CD4-positive, alpha-beta T cell treated with Interleukin-17A for 1 hour (primary cell): ENCODE data around the gene FBXW2.

Source experiments
- DNase-seq: peaks from one replicate; pipeline ENCODE4 v3.0.0-alpha.2; 2020

The FBXW2 gene

GRCh38 chr9:120741191-120741590, 52.0 kb downstream of the FBXW2 start:
- no peak for DNase-seq

DNA sequence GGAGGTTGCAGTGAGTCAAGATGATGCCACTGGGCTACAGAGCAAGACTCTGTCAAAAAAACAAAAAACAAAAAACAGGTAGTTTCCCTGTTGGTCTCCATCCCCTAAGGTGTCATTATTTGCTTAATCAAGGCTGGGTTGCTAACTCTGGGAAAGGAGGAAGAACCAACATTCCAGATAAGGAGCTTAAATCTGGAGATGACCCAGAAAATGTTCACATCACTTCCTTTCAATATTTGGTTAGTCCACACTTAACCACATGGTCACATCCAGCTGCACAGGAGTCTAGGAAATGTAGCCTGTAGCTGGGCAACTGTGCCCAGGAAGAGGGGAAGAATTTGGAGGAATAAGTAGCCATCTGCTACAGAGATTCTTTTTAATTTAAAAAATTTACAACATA, 53.1 kb downstream of the FBXW2 start:
- no peak for DNase-seq

GRCh38 chr9:120737416-120738165, 55.6 kb downstream of the FBXW2 start:
- DNase-seq, result no peak

GRCh38 chr9:120736881-120737280, 56.3 kb downstream of the FBXW2 start:
- DNase-seq, result no peak

GRCh38 chr9:120735415-120736126, 57.6 kb downstream of the FBXW2 start:
- DNase-seq, result peak; percentile 13

- DNase-seq, result no peak
These were observed 58.4 kb downstream of the FBXW2 start for GRCh38 chr9:120734607-120735410.

GRCh38 chr9:120733190-120733589, 60.0 kb downstream of the FBXW2 start:
- no peak for DNase-seq

- no peak for DNase-seq
These were observed 62.3 kb downstream of the FBXW2 start for GRCh38 chr9:120730654-120731514.

- DNase-seq, result no peak
These were observed 63.4 kb downstream of the FBXW2 start for GRCh38 chr9:120729791-120730241.

- no peak for DNase-seq
These were observed 66.7 kb downstream of the FBXW2 start for GRCh38 chr9:120726484-120726883.

GRCh38 chr9:120725907-120726306, 67.3 kb downstream of the FBXW2 start:
- DNase-seq, result no peak

GRCh38 chr9:120724757-120725400, 68.3 kb downstream of the FBXW2 start:
- no peak for DNase-seq

GRCh38 chr9:120723565-120723964, 69.7 kb downstream of the FBXW2 start:
- no peak for DNase-seq

DNA sequence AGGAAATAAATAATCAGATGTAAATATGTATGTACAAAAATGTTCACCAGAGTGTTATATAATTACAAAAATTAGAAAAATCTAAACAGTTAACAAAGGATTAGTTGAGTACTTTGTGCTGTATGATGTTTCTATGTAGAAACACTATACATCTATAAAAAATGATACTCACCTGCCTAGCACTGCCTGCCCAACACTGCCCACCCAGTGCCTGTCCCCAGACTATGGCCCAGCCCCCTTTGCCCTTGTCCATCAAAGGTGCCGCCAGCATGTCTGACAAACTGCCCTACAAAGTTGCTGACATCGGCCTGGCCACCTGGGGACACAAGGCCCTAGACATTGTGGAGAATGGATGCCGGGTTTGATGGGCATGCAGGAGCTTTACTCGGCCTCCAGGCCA, 72.8 kb downstream of the FBXW2 start:
- no peak for DNase-seq

- DNase-seq, result no peak
These were observed 74.9 kb downstream of the FBXW2 start for GRCh38 chr9:120718316-120718715.

GRCh38 chr9:120717176-120717575, 76.0 kb downstream of the FBXW2 start:
- no peak for DNase-seq

DNA sequence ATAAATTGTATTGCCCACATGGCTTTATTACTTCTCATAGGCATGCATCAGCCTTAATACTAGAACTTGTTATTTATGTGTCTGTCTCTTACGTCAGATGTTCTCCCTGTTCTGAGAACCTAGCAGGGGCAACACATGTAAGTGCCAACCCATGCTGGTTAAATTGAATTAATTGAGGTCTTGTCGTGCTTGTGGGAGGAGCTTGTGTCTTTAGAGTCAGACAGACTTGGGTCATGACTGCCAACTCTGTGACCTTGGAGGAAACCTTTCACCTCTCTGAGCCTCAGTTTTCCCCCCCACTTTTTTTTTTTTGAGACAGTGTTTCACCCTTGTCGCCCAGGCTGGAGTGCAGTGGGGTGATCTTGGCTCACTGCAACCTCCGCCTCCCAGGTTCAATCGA, 76.7 kb downstream of the FBXW2 start:
- no peak for DNase-seq

GRCh38 chr9:120715389-120715924, 77.8 kb downstream of the FBXW2 start:
- DNase-seq, result no peak

- no peak for DNase-seq
These were observed 78.3 kb downstream of the FBXW2 start for GRCh38 chr9:120714846-120715388.

DNA sequence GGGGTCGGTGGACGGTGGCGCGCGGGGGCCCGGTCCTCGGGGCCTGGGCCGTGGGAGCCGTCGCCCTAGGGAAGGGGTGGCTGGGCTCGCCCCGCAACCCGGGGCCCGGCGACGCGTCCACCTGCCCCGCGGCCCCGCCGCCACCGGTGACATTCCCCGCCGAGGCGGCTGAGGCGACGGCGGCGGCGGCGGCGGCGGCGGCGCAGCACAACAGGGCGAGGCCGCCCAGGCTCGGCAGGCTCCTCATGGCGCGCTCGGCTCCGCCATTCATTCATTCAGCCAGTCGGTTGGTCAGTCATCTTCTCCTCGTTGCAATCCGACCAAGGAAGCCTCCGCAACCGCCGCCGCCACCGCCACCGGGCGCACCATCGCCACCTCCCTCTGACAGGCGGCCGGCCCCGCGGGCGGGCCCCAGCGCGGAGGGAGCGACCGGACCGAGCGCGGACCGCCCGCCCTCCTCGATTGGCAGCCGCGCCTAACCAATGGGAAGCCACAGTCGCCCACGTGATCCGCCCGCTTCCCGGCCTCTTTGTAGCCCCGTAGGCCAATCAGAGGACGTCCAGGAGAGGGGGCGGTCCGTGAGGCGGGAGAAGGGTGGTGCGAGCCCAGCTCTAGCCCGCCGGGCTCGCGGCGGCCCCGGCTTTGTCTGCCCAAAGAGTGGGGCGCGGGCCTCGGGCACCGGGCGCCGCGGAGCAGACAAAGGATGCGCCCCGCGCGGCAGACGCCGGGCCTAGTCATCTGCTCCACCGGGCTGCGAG, 78.9 kb downstream of the FBXW2 start, which contains the start of gene MEGF9:
Gene MEGF9 (minus strand): TSS at position 383 of the 758 bp plus-strand sequence. CDS start 112 bp downstream, at position 271.
- peak; percentile 96 for DNase-seq
